Astrocyte (in vitro differentiated cells and primary cell): ENCODE data around the gene MGMT. TPM values are rescaled to one million over a fixed set of nuclear protein-coding genes. Genes with fewer than 3 reads are reported as not detected.
A peak's percentile ranks its signal among the peaks of the same experiment; 100 is the strongest.

Experiments used
- DNase-seq: peaks from one replicate; pipeline ENCODE4 v3.0.0-alpha.2; 2010; ENCODE audit warnings: low read depth
- FAIRE-seq: peaks from 2 replicates; lab custom pipeline; 2011; peaks lifted over from hg19 to GRCh38; lab: Jason Lieb, UNC
- H2AFZ ChIP-seq: 2 replicates; pipeline ENCODE4 v1.6.0; 2012; ENCODE audit warnings: low read depth, low read length, inconsistent platforms
- H3K27ac ChIP-seq: 2 replicates; pipeline ENCODE4 v1.5.1; 2011; ENCODE audit warnings: low read depth, low read length, inconsistent platforms
- H3K27me3 ChIP-seq: 2 replicates; pipeline ENCODE4 v1.6.0; 2011; ENCODE audit warnings: low read length, inconsistent platforms; ENCODE audit not compliant: insufficient read depth
- H3K36me3 ChIP-seq: 2 replicates; pipeline ENCODE4 v1.5.1; 2011; ENCODE audit warnings: low read length, inconsistent platforms; ENCODE audit not compliant: insufficient read depth
- H3K4me1 ChIP-seq: 2 replicates; pipeline ENCODE4 v1.5.1; 2011; ENCODE audit warnings: low read length, inconsistent platforms; ENCODE audit not compliant: insufficient read depth
- H3K4me2 ChIP-seq: 2 replicates; pipeline ENCODE4 v1.6.0; 2012; ENCODE audit warnings: low read length, inconsistent platforms
- H3K4me3 ChIP-seq: 2 replicates; pipeline ENCODE4 v1.5.1; 2011; ENCODE audit warnings: low read depth, mild to moderate bottlenecking, low read length, inconsistent platforms; ENCODE audit not compliant: insufficient read depth
- H3K79me2 ChIP-seq: 2 replicates; pipeline ENCODE4 v1.6.0; 2012; ENCODE audit warnings: mild to moderate bottlenecking, low read length, inconsistent platforms; ENCODE audit not compliant: insufficient read depth
- H3K9ac ChIP-seq: 2 replicates; pipeline ENCODE4 v1.6.0; 2012; ENCODE audit warnings: mild to moderate bottlenecking, low read length, inconsistent platforms
- H3K9me3 ChIP-seq: 2 replicates; pipeline ENCODE4 v1.5.1; 2012; ENCODE audit warnings: low read depth, mild to moderate bottlenecking, low read length, inconsistent platforms; ENCODE audit not compliant: insufficient read depth
- H4K20me1 ChIP-seq: 2 replicates; pipeline ENCODE4 v1.6.0; 2012; ENCODE audit warnings: low read length, inconsistent platforms; ENCODE audit not compliant: insufficient read depth
- H3K27ac Mint-ChIP-seq: one replicate; pipeline ENCODE4 v1.8.0; 2021; ENCODE audit warnings: mild to moderate bottlenecking, mixed read lengths; ENCODE audit not compliant: unreplicated experiment
- H3K27me3 Mint-ChIP-seq: one replicate; pipeline ENCODE4 v1.8.0; 2021; ENCODE audit warnings: low read depth, mixed read lengths; ENCODE audit not compliant: unreplicated experiment
- H3K36me3 Mint-ChIP-seq: one replicate; pipeline ENCODE4 v1.8.0; 2021; ENCODE audit warnings: low read depth, mixed read lengths; ENCODE audit not compliant: unreplicated experiment
- H3K4me1 Mint-ChIP-seq: one replicate; pipeline ENCODE4 v1.8.0; 2021; ENCODE audit warnings: low read depth, mixed read lengths; ENCODE audit not compliant: unreplicated experiment
- H3K4me3 Mint-ChIP-seq: one replicate; pipeline ENCODE4 v1.8.0; 2021; ENCODE audit warnings: mild to moderate bottlenecking, moderate library complexity, mixed read lengths; ENCODE audit not compliant: unreplicated experiment
- H3K9me3 Mint-ChIP-seq: one replicate; pipeline ENCODE4 v1.8.0; 2021; ENCODE audit warnings: mild to moderate bottlenecking, mixed read lengths; ENCODE audit not compliant: unreplicated experiment
- EZH2 ChIP-seq: IDR thresholded peaks from 2 replicates; pipeline ENCODE4 v1.6.1; 2012; ENCODE audit warnings: mild to moderate bottlenecking, low read length, inconsistent platforms; ENCODE audit not compliant: insufficient read depth
- total RNA-seq: library from RNA; stranded (reverse); gene quantifications from 2 replicates; pipeline ENCODE4 v1.2.1, GENCODE V29; 2021
- TF ChIP-seq, protein P1 (sequence below): IDR thresholded peaks from 2 replicates; pipeline ENCODE4 v1.5.1; 2011; ENCODE audit warnings: low read depth, mild to moderate bottlenecking, inconsistent platforms, low read length, moderate library complexity; ENCODE audit not compliant: insufficient read depth

Gene MGMT
- total RNA-seq, 1 donor from 2014 or later, result 9.5 TPM

DNA sequence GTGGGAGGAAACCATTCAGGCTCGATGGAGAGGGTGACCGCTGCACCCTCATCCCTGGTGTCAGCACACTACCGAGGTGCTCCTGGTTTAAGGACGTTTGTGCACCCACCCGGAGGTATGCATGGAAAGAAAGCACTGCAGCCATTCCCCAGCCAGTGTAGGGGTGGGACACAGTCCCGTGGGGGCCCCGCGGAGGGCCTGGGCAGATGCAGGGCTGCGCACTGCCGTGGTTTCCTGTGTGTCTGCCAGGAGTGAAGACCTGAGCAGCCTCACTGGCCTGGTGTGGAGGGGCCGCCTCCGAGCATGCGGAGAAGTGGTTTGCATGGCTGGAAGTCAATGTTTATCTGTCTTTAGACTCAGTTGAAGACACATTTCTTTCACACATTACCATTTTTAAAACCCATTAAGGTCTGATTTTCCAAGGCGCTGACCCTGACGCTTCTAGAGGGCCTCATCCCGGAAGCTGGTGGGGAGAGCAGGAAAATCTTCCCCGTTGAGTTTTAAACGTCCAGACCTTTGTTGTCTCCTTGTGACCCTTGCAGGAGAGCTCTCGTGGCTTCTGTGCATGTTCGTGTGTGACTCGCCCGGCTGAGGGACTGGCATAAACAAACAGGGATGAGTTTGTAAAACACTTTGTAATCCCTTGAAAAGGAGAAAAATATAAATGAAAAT, 188.1 kb downstream of the MGMT start:
- Histone ChIP-seq H3K4me1 (no peaks in the 10 kb centered on the region), H3K27ac (no peak overlapping the region), H3K4me3 (no peak overlapping the region), H3K27me3 (no peaks in the 10 kb centered on the region), H3K9me3 (no peaks in the 10 kb centered on the region), H3K36me3 (no peaks in the 10 kb centered on the region), H3K9ac (no peak overlapping the region), H3K79me2 (no peaks in the 10 kb centered on the region), H2AFZ (no peak overlapping the region), H3K4me2 (no peak overlapping the region), H4K20me1 (no peaks in the 10 kb centered on the region)
- TF ChIP-seq EZH2, result no peak
- TF ChIP-seq, protein P1, sequence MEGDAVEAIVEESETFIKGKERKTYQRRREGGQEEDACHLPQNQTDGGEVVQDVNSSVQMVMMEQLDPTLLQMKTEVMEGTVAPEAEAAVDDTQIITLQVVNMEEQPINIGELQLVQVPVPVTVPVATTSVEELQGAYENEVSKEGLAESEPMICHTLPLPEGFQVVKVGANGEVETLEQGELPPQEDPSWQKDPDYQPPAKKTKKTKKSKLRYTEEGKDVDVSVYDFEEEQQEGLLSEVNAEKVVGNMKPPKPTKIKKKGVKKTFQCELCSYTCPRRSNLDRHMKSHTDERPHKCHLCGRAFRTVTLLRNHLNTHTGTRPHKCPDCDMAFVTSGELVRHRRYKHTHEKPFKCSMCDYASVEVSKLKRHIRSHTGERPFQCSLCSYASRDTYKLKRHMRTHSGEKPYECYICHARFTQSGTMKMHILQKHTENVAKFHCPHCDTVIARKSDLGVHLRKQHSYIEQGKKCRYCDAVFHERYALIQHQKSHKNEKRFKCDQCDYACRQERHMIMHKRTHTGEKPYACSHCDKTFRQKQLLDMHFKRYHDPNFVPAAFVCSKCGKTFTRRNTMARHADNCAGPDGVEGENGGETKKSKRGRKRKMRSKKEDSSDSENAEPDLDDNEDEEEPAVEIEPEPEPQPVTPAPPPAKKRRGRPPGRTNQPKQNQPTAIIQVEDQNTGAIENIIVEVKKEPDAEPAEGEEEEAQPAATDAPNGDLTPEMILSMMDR, result no peak
- Mint-ChIP-seq H3K36me3 (peaks cover 4% of the 10 kb centered on the region), H3K9me3 (no peaks in the 10 kb centered on the region), H3K27me3 (no peaks in the 10 kb centered on the region), H3K4me3 (no peak overlapping the region), H3K4me1 (peaks cover 4% of the 10 kb centered on the region), H3K27ac (peak overlapping the region; percentile 41)
- DNase-seq (no peak), FAIRE-seq (no peak)

DNA sequence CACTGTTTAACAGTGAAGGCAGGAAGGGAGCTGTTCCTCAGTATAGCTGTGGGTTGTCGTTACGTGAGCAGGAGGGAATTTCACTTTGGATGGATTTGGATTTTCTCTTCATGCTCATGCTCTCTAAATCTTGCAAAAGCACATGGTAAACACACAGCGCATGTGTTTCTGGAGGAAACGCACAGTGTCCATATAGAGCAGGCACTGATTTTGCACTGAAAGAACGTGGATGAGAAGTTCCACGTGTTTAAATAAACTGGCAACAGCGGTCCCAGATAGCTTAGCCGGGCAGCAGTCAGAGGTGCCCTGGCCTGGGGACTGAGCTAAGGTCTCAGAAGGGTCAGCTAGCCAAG, 188.6 kb downstream of the MGMT start:
- H3K4me1 Mint-ChIP-seq, result peaks cover 4% of the 10 kb centered on the region
- Histone ChIP-seq H2AFZ (no peak overlapping the region), H3K9me3 (no peaks in the 10 kb centered on the region), H3K79me2 (no peaks in the 10 kb centered on the region), H3K27ac (no peak overlapping the region), H3K27me3 (no peaks in the 10 kb centered on the region), H3K4me1 (no peaks in the 10 kb centered on the region), H3K9ac (no peak overlapping the region), H3K4me3 (no peak overlapping the region), H3K4me2 (no peak overlapping the region), H3K36me3 (no peaks in the 10 kb centered on the region), H4K20me1 (no peaks in the 10 kb centered on the region)
- peak overlapping the region; percentile 30 for H3K27ac Mint-ChIP-seq
- no peak overlapping the region for H3K4me3 Mint-ChIP-seq
- TF ChIP-seq, protein P1, result no peak
- TF ChIP-seq EZH2, result no peak
- no peaks in the 10 kb centered on the region for H3K27me3 Mint-ChIP-seq
- DNase-seq, result no peak
- FAIRE-seq, result no peak
- H3K36me3 Mint-ChIP-seq, result peaks cover 4% of the 10 kb centered on the region
- no peaks in the 10 kb centered on the region for H3K9me3 Mint-ChIP-seq

DNA sequence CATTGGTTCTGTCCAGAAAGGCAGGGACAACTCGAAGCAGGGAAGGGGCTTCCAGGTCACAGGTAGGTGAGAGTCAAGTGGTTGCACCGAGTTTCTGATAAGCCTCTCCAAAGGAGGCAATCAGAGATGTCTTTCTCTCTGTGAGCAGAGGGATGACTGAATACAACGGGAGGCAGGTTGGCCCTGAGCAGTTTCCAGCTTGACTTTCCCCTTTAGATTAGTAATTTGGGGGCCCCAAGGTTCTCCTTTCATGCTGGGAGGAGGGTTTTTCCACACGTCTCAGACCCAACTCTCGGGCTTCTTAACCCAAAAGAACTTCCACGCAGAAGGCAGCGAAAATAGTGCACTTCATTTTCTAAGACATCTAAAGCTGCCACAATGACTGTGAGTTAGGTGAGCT, 189.6 kb downstream of the MGMT start:
- H3K4me3 Mint-ChIP-seq, result no peak overlapping the region
- Histone ChIP-seq H3K9ac (no peak overlapping the region), H2AFZ (no peak overlapping the region), H3K4me3 (no peak overlapping the region), H3K4me2 (no peak overlapping the region), H3K27me3 (no peaks in the 10 kb centered on the region), H3K27ac (no peak overlapping the region), H3K4me1 (no peaks in the 10 kb centered on the region), H3K36me3 (no peaks in the 10 kb centered on the region), H3K79me2 (no peaks in the 10 kb centered on the region), H3K9me3 (no peaks in the 10 kb centered on the region), H4K20me1 (no peaks in the 10 kb centered on the region)
- no peak overlapping the region for H3K27ac Mint-ChIP-seq
- DNase-seq (no peak), FAIRE-seq (no peak)
- H3K4me1 Mint-ChIP-seq, result peaks cover 4% of the 10 kb centered on the region
- no peaks in the 10 kb centered on the region for H3K9me3 Mint-ChIP-seq
- peaks cover 4% of the 10 kb centered on the region for H3K36me3 Mint-ChIP-seq
- no peak for TF ChIP-seq EZH2
- TF ChIP-seq, protein P1, result no peak
- H3K27me3 Mint-ChIP-seq, result no peaks in the 10 kb centered on the region
